Neural cell (in vitro differentiated cells): ENCODE data around the gene PRH1. TPM values are rescaled to one million over a fixed set of nuclear protein-coding genes. Genes with fewer than 3 reads are reported as not detected.

Experiments
- H2AFZ ChIP-seq: fragments of 200-600, 300-800 bp; sonication (generic), shearing (Covaris generic); 2 replicates; pipeline ENCODE4 v1.6.0; 2014; ENCODE audit warnings: low read depth, mild to moderate bottlenecking, antibody characterized with exemption, low read length, moderate library complexity
- H3F3A ChIP-seq: fragments of 200-600 bp; shearing (Covaris generic); 2 replicates; pipeline ENCODE4 v1.6.1; 2016; ENCODE audit warnings: mild to moderate bottlenecking, moderate library complexity, mixed read lengths, antibody characterized with exemption, low read length; ENCODE audit not compliant: insufficient read depth, poor library complexity, severe bottlenecking
- H3K27ac ChIP-seq: fragments of 200-600, 300-800 bp; sonication (generic), shearing (Covaris generic); 2 replicates; pipeline ENCODE4 v1.5.1; 2014; ENCODE audit warnings: mild to moderate bottlenecking, low read length, moderate library complexity
- H3K27me3 ChIP-seq: fragments of 300-800, 200-600 bp; sonication (generic), shearing (Covaris generic); 2 replicates; pipeline ENCODE4 v1.6.0; 2014; ENCODE audit warnings: mild to moderate bottlenecking, low read depth, low read length, moderate library complexity; ENCODE audit not compliant: insufficient read depth
- H3K36me3 ChIP-seq: fragments of 300-800, 200-600 bp; sonication (generic), shearing (Covaris generic); 2 replicates; pipeline ENCODE4 v1.5.1; 2014; ENCODE audit warnings: mild to moderate bottlenecking, antibody characterized with exemption, low read length, moderate library complexity; ENCODE audit not compliant: insufficient read depth
- H3K4me2 ChIP-seq: fragments of 300-800, 200-600 bp; sonication (generic), shearing (Covaris generic); 2 replicates; pipeline ENCODE4 v1.6.0; 2014; ENCODE audit warnings: mild to moderate bottlenecking, low read length
- H3K4me3 ChIP-seq: fragments of 300-800, 200-600 bp; sonication (generic), shearing (Covaris generic); 2 replicates; pipeline ENCODE4 v1.5.1; 2014; ENCODE audit warnings: mild to moderate bottlenecking, low read length, moderate library complexity
- H3K79me2 ChIP-seq: fragments of 200-600 bp; shearing (Covaris generic); replicated peaks from 2 replicates; pipeline ENCODE4 v1.6.0; 2014; ENCODE audit warnings: mild to moderate bottlenecking, low read length, moderate library complexity; ENCODE audit not compliant: insufficient read depth
- H3K9ac ChIP-seq: fragments of 300-800, 200-600 bp; sonication (generic), shearing (Covaris generic); 2 replicates; pipeline ENCODE4 v1.6.1; 2016; ENCODE audit warnings: mild to moderate bottlenecking, low read length, mixed read lengths
- H3K9me2 ChIP-seq: fragments of 200-600 bp; shearing (Covaris generic); 2 replicates; pipeline ENCODE4 v1.6.1; 2016; ENCODE audit warnings: mild to moderate bottlenecking, low read length, mixed read lengths; ENCODE audit not compliant: insufficient read depth
- H3K9me3 ChIP-seq: fragments of 200-600, 300-800 bp; sonication (generic), shearing (Covaris generic); 2 replicates; pipeline ENCODE4 v1.6.1; 2016; ENCODE audit warnings: mild to moderate bottlenecking, mixed run types, low read length, moderate library complexity, mixed read lengths
- H4K20me1 ChIP-seq: fragments of 200-600 bp; shearing (Covaris generic); 2 replicates; pipeline ENCODE4 v1.6.1; 2016; ENCODE audit warnings: mild to moderate bottlenecking, mixed run types; ENCODE audit not compliant: insufficient read depth
- EP300 ChIP-seq: fragments of 450-650 bp; conservative IDR thresholded peaks from 2 replicates; pipeline ENCODE4 v1.6.1; 2014; ENCODE audit warnings: antibody characterized with exemption, mild to moderate bottlenecking, moderate library complexity; ENCODE audit not compliant: poor library complexity, severe bottlenecking
- EZH2 ChIP-seq: fragments of 200-600, 300-800 bp; shearing (Covaris generic), sonication (generic); IDR thresholded peaks from 2 replicates; pipeline ENCODE4 v1.6.1; 2014; ENCODE audit warnings: antibody characterized with exemption, low read length, borderline replicate concordance, mild to moderate bottlenecking; ENCODE audit not compliant: insufficient read depth, poor library complexity, severe bottlenecking
- MXI1 ChIP-seq: fragments of 450-650 bp; conservative IDR thresholded peaks from 2 replicates; pipeline ENCODE4 v1.6.1; 2014; ENCODE audit warnings: antibody characterized with exemption, mild to moderate bottlenecking; ENCODE audit not compliant: poor library complexity, severe bottlenecking
- RAD21 ChIP-seq: fragments of 450-650 bp; conservative IDR thresholded peaks from 2 replicates; pipeline ENCODE4 v1.6.1; 2014; ENCODE audit warnings: antibody characterized with exemption, mild to moderate bottlenecking, moderate library complexity
- SMC3 ChIP-seq: fragments of 450-650 bp; conservative IDR thresholded peaks from 2 replicates; pipeline ENCODE4 v1.6.1; 2014; ENCODE audit warnings: antibody characterized with exemption, mild to moderate bottlenecking, moderate library complexity; ENCODE audit not compliant: poor library complexity
- TAF1 ChIP-seq: IDR thresholded peaks from 2 replicates; pipeline ENCODE4 v1.6.1; 2012; ENCODE audit warnings: low read depth
- polyA plus RNA-seq: library from polyadenylated mRNA; depleted of rRNA; stranded (reverse); fragments of >200 nt; gene quantifications from 2 replicates; pipeline ENCODE4 v1.2.3, GENCODE V29; 2014
- TF ChIP-seq, protein P1 (sequence below): IDR thresholded peaks from 2 replicates; pipeline ENCODE4 v1.6.1; 2012; ENCODE audit warnings: borderline replicate concordance

PRH1 gene
- polyA plus RNA-seq, 1 donor from 2014 or later: 25.7 TPM

DNA sequence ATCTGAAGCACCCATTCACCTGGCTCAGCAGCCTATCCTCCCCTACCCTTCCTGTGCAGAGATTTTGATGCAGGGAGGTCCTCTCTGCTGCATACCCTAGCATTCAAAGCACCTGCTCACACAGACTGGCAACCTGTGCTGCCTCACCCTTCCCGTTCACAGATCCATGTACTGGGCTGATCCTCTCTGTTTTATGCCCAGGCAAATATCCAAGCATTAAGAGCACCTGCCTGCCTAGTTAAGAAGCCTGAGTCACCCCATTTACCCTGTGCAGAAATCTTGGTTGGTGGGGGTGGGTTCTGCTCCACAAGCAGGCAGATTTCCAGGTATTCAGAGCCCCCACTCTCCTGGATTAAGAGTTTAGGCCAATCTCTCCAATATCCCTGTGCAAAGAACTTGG, 16.9 kb upstream of the PRH1 start:
- no peaks in the 10 kb centered on the region for H3K79me2 ChIP-seq
- no peak overlapping the region for H2AFZ ChIP-seq
- no peak overlapping the region for H3K4me2 ChIP-seq
- TF ChIP-seq TAF1 (no peak), EZH2 (no peak)
- H3K36me3 ChIP-seq: no peaks in the 10 kb centered on the region
- H3K9me2 ChIP-seq: no peaks in the 10 kb centered on the region
- no peak overlapping the region for H3K4me3 ChIP-seq
- no peaks in the 10 kb centered on the region for H3K27me3 ChIP-seq
- no peaks in the 10 kb centered on the region for H4K20me1 ChIP-seq
- no peak overlapping the region for H3K27ac ChIP-seq
- H3F3A ChIP-seq: no peaks in the 10 kb centered on the region
- peaks cover 4% of the 10 kb centered on the region for H3K9me3 ChIP-seq
- H3K9ac ChIP-seq: no peak overlapping the region

DNA sequence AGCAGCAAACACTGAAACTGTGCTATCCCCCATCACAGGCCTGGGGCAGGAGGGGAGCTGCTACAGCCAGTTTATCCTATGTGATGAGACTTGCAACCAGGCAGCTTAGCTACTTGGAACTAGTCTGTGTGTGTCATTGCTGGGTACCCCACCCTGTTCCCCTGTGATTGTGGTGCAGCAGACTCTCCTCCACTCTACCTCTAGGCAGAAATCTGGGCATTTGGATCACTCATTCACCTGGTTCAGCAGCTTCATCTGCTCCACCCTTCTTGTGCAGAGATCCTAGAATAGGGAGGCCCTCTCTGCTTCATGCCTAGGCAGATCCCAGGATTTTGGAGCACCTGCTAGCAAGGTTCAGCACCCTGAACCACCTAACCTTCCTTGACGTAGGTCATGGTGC, 16.5 kb upstream of the PRH1 start:
- Histone ChIP-seq H2AFZ (no peak overlapping the region), H3K79me2 (no peaks in the 10 kb centered on the region), H3K9me3 (peaks cover 4% of the 10 kb centered on the region), H3F3A (no peaks in the 10 kb centered on the region), H3K9ac (no peak overlapping the region), H3K36me3 (no peaks in the 10 kb centered on the region), H3K27ac (no peak overlapping the region), H3K4me2 (no peak overlapping the region), H4K20me1 (no peaks in the 10 kb centered on the region), H3K9me2 (no peaks in the 10 kb centered on the region), H3K27me3 (no peaks in the 10 kb centered on the region), H3K4me3 (no peak overlapping the region)
- TF ChIP-seq TAF1 (no peak), RAD21 (no peak), EZH2 (no peak), EP300 (no peak)

DNA sequence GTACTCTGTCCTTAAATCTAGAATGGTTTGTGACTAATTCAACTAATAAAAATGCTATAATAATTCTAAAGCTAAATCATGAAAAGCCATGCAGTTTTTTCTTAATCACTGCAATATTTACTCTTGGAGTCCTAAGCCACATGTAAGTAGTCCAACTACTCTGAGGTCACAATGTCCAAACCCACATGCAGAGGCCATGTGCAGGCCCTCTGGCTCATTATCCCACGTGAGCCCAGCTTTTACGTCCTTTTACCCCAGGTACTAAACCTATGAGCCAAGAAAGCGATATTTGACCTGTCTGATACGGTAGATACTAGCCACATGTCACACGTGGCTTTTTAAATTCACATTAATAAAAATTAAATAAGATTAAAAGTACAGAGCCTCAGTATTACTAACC, 12.8 kb upstream of the PRH1 start:
- Histone ChIP-seq H3K27ac (no peak overlapping the region), H3K9ac (no peak overlapping the region), H4K20me1 (no peaks in the 10 kb centered on the region), H3K36me3 (no peaks in the 10 kb centered on the region), H3K27me3 (no peaks in the 10 kb centered on the region), H3K4me2 (no peak overlapping the region), H3K4me3 (no peak overlapping the region), H3K79me2 (no peaks in the 10 kb centered on the region), H3K9me3 (peaks cover 4% of the 10 kb centered on the region), H3K9me2 (no peaks in the 10 kb centered on the region), H3F3A (no peaks in the 10 kb centered on the region), H2AFZ (no peak overlapping the region)
- no peak for TF ChIP-seq EP300
- TF ChIP-seq, protein P1, sequence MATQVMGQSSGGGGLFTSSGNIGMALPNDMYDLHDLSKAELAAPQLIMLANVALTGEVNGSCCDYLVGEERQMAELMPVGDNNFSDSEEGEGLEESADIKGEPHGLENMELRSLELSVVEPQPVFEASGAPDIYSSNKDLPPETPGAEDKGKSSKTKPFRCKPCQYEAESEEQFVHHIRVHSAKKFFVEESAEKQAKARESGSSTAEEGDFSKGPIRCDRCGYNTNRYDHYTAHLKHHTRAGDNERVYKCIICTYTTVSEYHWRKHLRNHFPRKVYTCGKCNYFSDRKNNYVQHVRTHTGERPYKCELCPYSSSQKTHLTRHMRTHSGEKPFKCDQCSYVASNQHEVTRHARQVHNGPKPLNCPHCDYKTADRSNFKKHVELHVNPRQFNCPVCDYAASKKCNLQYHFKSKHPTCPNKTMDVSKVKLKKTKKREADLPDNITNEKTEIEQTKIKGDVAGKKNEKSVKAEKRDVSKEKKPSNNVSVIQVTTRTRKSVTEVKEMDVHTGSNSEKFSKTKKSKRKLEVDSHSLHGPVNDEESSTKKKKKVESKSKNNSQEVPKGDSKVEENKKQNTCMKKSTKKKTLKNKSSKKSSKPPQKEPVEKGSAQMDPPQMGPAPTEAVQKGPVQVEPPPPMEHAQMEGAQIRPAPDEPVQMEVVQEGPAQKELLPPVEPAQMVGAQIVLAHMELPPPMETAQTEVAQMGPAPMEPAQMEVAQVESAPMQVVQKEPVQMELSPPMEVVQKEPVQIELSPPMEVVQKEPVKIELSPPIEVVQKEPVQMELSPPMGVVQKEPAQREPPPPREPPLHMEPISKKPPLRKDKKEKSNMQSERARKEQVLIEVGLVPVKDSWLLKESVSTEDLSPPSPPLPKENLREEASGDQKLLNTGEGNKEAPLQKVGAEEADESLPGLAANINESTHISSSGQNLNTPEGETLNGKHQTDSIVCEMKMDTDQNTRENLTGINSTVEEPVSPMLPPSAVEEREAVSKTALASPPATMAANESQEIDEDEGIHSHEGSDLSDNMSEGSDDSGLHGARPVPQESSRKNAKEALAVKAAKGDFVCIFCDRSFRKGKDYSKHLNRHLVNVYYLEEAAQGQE: no peak
- no peak for TF ChIP-seq MXI1
- TF ChIP-seq SMC3: no peak
- TF ChIP-seq TAF1: no peak
